NCI-H1105 treated with DMSO at 0.1 percent for 48 hours (cell line): ENCODE results near the gene CCSER1.

Experiments
- DNase-seq: peaks from one replicate; lab custom pipeline; 2025; lab: John Stamatoyannopoulos, UW

The CCSER1 gene

DNA sequence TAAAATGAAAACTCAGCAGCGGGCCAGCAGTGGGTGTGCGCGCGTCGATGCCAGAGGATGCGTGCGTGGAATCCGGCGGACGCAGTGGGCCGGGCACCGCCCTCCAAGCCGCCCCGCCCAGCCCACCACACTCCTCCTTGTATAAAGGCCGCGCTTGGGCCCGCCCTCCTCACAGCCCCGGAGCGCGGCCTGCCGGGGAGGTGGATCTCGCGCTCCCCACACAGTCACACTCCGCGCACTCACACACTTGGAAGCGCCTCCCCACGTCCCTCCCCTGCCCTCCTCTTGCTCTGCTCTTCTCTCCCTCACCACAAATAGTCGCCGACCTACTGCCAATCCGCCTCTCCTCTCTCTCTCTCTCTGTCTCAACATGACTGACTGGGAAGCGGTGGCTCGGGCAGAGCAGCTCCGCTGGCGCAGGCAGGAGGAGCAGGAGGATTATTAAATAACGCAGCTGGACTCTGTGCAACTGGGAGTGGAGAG is at the start of gene CCSER1:
TSS of gene CCSER1 (plus strand) at position 172 of the 483 bp plus-strand sequence.
- DNase-seq = no peak

DNA sequence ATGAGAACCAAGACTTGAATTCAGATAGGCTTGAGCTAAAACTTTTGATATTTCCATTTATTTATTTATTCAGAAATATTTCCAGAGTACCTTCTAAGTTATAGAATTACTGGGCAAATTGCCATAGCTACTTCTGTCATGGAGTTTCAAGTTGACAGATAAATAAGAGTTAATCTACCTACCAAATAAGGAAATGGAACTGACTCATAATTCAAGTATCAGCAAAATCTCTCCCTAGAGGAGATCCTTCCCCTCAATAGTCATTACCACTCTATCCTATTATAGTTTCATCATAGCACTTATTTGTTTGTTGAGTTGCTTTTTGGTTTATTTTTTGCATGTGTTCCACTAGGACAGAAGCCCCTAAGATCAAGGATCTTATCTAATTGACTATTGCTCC is 48.8 kb upstream of the CCSER1 start:
- no peak for DNase-seq

DNA sequence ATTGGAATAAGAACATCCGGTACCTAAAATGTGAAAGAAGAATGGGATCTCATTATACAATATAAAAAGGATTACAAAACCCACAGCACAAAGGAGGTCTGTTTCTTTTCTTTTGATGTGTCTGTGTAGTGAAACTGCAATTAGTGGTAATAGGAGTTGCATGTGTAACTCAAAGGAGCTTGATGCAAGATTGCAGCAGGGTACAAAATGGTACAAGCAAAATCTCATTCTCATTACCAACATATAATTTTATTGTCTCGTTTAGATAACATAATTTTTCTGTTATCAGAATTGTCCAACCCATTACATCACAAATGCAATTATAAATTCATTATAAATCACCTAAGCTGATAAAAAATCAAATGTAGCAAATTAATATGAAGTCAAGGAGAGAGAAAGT is 47.1 kb upstream of the CCSER1 start:
- no peak for DNase-seq

DNA sequence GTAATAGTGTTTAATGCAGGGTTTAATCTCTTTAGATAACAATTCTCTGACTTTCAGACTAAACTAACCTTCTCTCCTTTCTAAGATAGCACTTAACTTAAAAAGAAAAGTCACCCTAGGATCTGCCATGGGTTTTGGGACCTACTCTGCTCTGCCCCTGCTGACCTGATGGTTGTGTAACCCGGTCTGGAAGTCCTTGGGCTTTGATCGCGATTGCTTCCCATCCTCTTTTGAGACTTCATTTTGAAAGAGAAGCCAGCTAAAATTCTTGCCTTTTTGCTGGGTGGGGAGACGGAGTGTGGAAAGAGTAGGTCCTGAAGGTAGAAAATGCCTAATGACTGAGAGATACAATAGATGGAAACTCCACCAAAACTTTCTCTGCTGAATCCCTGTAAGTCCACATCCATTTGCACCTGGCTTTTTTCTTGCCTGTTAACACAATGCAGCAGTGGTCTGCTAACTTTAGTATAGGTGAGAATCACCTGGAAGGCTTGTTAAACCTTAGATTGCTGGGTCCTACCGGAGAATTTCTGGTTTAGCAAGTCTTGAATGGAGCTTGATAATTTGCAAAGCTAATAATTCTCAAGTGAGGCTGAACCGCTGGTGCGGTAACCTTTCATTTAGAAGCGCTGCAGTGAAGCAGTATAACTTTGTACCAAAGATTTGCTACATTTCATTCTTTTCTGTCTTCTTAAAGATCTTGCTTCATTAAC is 45.6 kb upstream of the CCSER1 start:
- no peak for DNase-seq

DNA sequence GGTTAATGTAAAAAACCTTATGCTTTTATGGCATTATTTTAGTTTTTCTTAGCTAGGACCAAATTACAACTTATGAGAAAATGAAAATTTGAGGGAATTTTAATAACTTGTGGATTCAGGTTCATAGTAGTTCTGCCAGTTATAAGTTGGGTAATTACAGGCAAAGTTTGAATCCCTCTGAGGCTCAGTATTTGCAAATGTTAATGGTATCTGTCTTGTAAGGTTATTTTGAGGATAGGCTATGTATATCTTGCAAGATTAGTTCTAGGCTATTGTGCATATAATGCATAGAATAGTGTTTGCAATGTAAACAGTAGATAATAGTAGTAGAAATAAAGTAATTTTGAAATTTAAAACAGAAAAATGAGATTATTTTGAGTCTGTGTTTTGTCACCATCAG is 44.7 kb upstream of the CCSER1 start:
- no peak for DNase-seq

DNA sequence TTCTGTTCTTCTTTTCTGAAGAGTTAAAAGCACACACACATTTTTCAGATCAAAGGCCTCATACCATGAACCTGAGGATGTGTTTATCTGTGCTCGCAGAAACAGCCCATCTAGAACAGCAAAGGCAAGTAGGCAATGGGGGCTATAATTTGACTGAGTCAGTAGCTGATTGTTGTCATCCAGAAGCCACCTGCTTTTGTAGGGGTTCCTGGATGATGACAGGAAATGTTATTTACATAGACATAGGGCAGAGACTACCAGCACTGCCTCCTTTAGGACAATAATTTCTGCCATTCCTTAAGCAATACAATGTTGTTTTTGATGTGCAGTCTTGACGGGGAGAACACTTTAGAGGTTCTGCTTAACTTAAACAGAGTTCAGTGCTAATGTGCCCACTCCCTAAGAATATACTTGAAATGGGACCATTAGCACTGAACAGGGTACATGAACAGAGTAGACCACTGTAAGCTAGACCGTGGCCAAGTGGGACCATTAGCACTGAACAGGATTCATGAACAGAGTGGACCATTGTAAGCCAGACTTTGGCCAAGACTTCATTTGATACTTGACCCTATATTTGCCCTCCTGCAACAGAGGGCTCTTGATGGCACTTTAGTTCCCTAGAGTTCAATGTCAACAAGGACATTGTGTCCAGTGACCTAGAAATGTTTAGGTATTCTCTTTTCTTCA is 42.8 kb upstream of the CCSER1 start:
- no peak for DNase-seq

DNA sequence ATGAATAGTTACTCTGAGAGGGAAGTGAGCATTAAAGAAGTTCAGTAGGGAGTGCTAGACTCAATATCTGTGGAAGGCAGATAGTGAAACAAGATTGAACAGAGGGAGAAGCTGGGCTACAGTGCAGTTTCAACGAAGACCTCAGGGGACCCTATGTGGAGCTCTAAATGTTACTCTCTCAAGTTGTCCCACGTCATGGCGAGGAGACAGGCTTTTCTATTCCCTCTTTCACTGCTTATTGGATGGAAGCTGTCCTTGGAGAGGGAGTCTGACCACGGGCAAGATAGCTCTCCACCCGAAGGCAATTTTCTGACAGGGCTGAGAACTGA is 42.3 kb upstream of the CCSER1 start:
- no peak for DNase-seq

DNA sequence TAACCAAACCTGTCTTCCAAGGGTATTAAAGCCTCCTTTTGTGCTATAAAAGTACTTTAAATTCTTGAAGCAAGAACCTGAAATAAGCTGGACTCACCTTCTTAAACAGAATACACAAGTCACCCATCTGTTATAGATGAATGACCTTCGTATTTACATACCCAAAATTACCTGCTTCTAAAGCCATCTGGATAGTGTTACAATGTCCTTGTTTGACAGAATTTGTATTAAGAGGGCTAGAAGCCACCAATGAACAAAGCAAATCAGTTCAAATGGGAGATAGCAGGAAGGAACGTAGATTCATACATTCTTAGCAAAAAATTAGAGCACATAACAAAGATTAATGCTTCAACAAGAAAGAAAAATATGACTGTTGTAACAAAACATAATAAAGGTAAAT is 33.7 kb upstream of the CCSER1 start:
- DNase-seq = no peak

DNA sequence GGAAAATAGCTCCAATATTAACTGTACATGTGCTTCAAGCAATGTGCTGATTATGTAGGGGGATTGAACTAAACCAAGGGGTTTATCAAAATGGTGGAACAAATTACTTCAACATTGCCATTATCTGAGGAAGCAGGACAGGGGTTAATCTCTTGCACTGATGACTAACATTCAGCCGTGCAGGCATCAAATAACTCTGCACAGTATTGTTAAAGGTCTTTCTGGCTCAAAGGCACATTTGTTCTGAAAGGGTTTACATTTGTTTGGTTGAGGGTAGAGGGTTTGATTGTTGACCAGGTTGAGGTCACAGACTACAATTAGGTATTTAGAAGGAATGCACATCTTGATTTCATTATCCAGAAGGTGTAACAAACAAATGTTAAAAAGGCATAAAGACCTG is 32.2 kb upstream of the CCSER1 start:
- DNase-seq = no peak

DNA sequence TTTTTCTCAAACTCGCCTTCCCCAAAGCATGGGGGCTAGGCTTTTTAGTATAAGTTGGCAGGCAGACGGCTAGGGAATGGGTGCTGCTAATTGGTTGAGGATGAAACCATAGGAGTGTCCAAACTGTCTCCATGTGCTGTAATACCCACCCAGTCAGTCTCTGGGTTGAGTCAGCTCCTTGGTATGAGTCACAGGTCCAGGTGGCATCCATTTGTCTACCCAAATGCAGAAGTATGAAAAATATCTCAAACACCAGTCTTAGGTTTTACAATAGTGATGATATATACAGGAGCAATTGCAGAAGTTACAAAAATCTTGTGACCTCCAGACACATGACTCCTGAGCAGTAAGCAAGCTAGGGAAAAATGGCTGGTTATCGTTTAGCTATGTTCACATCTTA is 27.4 kb upstream of the CCSER1 start:
- DNase-seq = no peak

DNA sequence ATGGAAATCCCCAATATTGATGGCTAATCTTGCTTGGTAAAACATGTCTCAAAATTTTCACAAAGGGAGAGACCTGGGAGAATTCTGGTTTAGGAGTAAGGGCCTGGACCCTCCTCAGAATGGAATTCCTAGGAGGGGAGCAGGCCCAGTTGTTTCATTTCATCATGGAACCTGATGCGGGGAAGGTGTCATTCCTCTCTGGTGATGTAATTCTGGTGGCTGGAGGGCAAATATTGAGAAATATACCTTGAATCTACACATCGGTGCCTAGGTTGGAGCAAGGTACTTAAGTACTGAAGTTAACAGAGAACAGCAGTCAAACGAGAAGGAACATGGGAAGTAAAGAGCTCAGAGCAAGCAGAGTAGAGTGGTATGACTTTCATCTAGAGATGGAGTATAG is 23.2 kb upstream of the CCSER1 start:
- no peak for DNase-seq

DNA sequence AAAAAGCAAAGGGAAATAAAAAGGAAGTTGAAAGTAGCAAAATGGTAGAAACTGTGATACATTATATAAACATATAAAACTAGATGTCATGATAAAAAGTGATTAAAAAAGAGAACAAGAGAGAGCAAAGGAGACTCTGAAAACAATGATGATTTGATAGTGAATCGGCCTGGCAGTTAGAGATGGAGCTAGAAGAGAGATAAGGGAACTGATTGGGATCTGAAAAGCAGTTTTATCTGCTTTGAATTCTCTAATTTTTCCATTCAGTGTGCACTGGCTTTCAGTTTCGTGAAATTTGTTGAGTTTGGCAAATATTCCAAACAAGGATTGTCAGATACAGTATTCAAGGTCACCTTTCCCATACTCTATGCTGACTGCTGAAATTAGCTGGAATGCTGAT is 21.9 kb upstream of the CCSER1 start:
- DNase-seq = no peak

DNA sequence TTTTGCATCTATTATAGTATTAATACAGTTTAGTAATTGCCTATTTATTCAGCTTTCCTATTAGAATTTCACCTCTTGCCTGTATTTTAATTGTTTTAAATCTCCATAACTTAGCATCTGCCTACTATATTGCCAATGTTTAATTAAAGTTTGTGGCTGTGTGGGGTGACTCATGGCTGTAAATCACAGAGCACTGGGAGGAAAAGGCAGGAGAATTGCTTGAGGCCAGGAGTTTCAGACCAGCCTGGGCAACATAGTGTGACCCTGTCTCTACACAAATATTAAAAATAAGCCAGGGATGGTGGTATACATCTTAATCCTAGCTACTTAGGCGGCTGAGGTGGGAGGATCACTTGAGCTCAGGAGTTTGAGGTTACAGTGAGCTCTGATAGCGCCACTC is 14.5 kb upstream of the CCSER1 start:
- DNase-seq = no peak

DNA sequence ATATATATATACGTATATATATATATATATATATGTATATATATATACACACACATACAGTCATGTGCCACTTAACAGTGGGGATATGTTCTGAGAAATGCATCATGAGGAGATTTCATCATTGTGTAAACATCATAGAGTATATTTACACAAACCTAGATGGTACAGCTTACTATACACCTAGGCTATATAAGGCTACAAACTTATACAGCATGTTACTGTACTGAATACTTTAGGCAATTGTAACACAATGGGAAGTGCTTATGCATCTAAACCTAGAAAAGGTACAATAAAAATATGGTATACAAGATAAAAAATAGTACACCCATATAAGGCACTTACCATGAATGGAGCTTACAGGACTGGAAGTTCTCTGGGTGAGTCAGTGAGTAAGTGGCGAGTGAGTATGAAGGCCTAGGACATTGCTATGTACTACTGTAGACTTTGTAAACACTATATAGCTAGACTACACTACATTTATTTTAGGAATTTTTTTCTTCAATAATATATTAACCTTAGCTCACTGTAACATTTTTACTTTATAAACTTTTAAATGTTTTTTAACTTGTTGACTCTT is 13.2 kb upstream of the CCSER1 start:
- no peak for DNase-seq

DNA sequence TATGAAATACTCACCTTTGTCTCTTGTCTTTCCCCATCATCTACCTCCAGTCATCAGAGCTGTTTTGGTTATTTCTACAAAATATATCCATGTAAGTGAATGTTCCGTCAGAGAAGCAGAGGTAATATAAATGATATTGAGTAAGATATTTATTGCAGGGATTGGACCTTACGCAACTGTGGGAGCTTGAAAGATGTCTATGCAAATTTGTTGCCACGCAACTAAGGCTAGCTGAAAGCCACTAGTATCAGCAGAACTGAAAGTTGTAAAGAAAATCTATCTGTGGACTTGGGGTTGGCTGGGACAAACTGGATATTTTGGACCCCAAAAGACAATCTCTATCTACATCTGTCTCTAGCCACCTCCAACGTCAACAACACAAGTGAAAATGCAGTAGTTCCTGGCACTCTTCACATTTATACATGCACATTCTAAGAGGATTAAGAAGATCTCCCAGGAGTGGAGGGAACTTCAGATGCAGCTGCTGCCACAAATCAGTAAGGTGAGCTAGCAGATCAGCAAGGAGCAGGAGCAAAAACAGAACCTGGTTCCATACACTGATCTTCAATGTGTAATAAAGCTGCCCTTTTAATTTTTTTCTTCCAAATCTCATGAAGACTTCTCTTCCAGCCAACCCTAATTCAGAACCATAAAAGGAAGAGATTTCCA is 8.5 kb upstream of the CCSER1 start:
- no peak for DNase-seq

DNA sequence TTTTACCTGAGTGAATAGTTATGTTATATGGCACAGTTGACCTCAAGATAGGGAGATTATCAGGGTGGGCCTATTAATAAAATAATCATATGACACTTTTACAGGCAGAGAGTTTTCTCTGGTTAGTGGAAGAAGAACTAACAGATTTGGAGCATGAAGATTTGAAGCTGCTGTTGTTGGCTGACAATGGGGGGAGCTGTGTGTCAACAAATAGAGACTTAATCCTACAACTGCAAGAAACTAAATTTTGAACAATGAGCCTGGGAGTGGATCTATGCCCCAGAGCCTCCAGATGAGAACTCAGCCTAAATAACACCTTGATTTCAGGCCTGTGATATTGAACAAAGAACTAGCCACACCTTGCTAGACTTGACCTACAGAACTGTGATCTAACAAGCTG is 7.2 kb upstream of the CCSER1 start:
- peak; percentile 2 for DNase-seq

DNA sequence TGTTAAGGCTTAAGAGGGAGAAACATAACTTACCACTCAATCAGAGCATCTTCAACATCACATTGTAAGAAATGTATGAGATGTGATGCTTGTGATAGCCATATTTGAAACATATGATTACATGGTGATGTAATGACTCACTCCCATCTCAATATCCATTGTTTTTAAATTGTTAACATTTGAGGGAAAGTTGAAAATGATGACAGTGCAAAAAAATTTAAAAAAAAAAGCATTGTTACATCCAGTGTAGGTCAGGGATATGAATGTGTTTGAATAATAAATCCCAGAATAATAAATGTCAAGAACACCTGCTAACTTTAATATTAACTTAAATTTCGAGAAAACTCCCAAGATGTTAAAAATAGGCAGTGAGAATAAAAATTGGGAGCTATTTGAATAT is 6.4 kb upstream of the CCSER1 start:
- DNase-seq = no peak

DNA sequence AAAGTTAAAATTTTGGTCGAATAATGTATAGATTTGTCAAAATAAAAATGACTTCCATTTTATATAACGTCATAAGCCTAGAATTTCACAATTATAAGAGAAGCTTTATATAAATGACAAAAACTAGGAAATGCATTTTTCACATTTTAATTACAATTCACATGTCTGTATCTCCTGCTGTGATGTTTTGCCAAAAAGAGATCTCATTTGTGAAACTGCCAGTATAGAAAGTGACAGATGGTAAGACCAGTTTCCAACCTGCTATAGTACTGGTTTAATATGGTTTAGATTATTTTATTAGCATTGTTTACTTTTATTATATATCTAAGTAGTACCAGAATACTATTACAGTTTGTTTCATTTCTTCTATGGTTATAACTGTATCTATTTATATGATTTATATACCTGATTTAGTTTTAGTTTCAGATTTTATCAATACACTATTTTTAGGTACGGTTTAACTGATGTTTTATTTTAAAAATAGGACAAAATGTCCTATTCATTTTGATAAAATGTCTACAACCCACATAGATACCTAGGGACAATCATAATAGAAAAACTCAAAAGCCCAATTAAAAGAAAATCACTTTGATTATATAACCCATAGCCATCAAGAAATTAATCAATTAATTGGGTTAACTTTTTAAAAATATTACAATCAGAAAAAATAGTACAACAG is 5.4 kb upstream of the CCSER1 start:
- DNase-seq = no peak

DNA sequence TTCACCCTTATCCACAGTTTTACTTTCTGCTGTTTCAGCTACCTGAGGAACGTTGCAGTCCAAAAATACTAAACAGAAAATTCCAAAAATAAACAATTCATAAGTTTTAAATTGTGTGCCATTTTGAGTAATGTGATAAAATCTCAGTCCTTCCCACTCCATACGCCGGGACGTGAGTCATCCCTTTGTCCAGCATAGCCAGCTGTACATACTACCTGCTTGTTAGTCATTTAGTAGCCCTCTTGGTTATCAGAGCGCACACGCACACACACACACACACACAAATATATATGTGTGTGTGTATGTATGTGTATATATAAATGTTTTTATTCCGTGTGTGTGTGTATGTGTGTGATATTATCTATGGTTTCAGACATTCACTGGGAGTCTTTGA is 4.8 kb upstream of the CCSER1 start:
- DNase-seq = no peak

DNA sequence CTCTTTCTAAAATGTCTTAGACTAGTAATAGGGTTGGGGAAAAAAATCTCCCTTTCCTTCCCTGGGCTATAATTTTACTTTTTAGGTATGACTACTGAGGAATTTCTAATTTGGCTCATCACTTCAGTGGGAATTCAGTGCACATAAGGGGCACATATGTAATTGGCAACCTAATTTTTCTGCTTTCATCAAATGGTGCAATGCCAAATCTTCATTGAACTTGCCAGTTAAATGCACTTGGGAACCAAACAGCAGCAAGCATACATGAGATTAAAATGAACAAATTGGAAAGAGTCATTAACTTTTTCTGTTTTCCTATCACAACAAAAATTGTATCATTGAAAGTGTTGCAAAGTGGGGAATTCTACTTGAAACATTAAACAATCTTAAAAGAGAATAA is 2.9 kb upstream of the CCSER1 start:
- no peak for DNase-seq

DNA sequence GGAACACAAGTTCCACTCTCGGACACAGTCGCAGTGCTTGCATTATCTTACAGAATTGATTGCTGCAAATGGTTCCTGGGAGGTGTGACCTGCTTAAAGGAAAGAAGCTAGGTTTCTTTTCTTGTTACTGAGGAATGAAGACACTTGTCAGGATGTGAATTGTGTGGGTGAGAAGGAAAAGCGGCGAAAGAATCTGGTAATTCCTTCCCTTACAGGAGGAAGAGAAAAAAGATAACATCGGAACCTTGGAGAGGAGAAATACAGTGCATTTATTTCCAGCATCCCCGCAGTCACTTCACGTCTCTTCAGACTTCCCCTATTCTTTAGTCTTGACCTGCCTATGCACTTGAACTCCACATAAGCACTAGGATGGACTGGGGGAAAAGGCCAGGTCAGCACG is 389 bp upstream of the CCSER1 start:
- DNase-seq = no peak

DNA sequence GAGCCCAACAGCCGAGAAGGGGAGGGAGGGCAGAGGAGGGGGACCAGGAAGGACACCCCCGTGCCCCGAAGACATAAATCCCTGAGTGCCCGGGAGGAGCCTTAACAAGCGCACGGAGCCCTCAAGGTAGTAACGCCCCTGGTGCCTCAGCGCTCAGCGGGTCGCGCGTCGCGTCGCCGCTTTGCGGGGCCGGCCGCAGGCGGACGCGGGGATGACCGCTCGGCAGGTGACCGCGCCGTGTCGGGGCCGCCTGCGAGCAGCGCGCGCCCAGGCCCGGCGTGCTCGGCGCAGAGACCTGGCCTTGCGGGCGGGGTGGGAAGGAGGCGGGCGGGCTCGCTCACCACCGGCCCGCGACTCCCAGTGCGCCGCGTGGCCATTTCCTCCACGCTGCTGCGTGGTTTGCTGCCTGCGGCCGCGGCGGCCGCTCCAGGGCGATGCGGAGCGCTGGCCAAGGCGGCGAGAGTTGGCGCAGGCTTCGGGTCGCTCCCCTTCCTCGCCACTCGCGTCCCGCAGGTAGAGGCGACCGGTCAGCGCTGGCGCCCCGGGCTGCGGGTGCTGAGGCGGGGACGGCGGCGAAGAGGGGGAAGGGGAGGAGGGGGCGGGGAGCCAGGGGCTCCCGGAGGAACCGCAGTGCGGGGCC is 632 bp downstream of the CCSER1 start:
- no peak for DNase-seq
